AG04450 (cell line): ENCODE results near the gene GPR6. TPM values are rescaled to one million over a fixed set of nuclear protein-coding genes. Genes with fewer than 3 reads are reported as not detected.

Experiments
- CTCF ChIA-PET: fragments of 300-600, 350-600 bp; formaldehyde crosslinking; extraction: SDS; loops from one replicate; lab custom pipeline; 2022; ENCODE audit warnings: antibody characterized with exemption, inconsistent platforms; lab: Charles Lee
- POLR2A ChIA-PET: fragments of 350-600 bp; formaldehyde crosslinking; extraction: SDS; loops from one replicate; lab custom pipeline; 2021; ENCODE audit warnings: antibody characterized with exemption, inconsistent platforms; lab: Yijun Ruan, JAX
- DNase-seq: peaks from one replicate; pipeline ENCODE4 v3.0.0-alpha.2; 2011; ENCODE audit warnings: low read depth, low spot score
- H3K27ac ChIP-seq: one replicate; pipeline ENCODE4 v1.5.1; 2012; ENCODE audit warnings: low read depth, low read length, control low read depth
- H3K27me3 ChIP-seq: one replicate; pipeline ENCODE4 v1.6.0; 2012; ENCODE audit warnings: low read length; ENCODE audit not compliant: control insufficient read depth, insufficient read depth
- H3K4me3 ChIP-seq: 2 replicates; pipeline ENCODE4 v1.5.1; 2011; ENCODE audit warnings: mild to moderate bottlenecking, low read depth, low read length, control low read depth
- H3K9me3 ChIP-seq: 2 replicates; pipeline ENCODE4 v1.5.1; 2012; ENCODE audit warnings: low read length; ENCODE audit not compliant: control insufficient read depth, insufficient read depth
- CTCF ChIP-seq: IDR thresholded peaks from 2 replicates; pipeline ENCODE4 v1.5.1; 2011; ENCODE audit warnings: low read depth, low read length, control low read depth, inconsistent platforms
- polyA plus RNA-seq: library from polyadenylated mRNA; depleted of rRNA; stranded (reverse); fragments of >200 nt; gene quantifications from 2 replicates; pipeline ENCODE4 v1.2.3, GENCODE V29; 2011

The GPR6 gene
- polyA plus RNA-seq, 1 experiment, result not detected

GRCh38 chr6:109946979-109947378 lies 31.1 kb upstream of the GPR6 start:
- Histone ChIP-seq H3K27ac (no peak overlapping the region), H3K9me3 (no peaks in the 10 kb centered on the region), H3K4me3 (no peak overlapping the region), H3K27me3 (peaks cover 2% of the 10 kb centered on the region)
- CTCF ChIA-PET, result no interaction called here
- no peak for DNase-seq
- POLR2A ChIA-PET, result no interaction called here
- TF ChIP-seq CTCF, result no peak

- no peak for TF ChIP-seq CTCF
- no peak for DNase-seq
- H3K4me3 ChIP-seq, result no peak overlapping the region
- POLR2A ChIA-PET, result interaction anchor here (0.6 kb wide), 1 partner anchor 1873 kb away, joined by 3 read pairs; no protein-coding TSS in a partner anchor
- CTCF ChIA-PET, result no interaction called here
- no peak overlapping the region for H3K27ac ChIP-seq
- no peaks in the 10 kb centered on the region for H3K9me3 ChIP-seq
- H3K27me3 ChIP-seq, result no peaks in the 10 kb centered on the region
These were observed 28.6 kb upstream of the GPR6 start for GRCh38 chr6:109949281-109950065.

GRCh38 chr6:109955491-109955890 lies 22.6 kb upstream of the GPR6 start:
- Histone ChIP-seq H3K9me3 (no peaks in the 10 kb centered on the region), H3K4me3 (no peak overlapping the region), H3K27ac (no peak overlapping the region), H3K27me3 (no peaks in the 10 kb centered on the region)
- ChIA-PET POLR2A (no interaction called here), CTCF (no interaction called here)
- no peak for DNase-seq
- no peak for TF ChIP-seq CTCF

DNA sequence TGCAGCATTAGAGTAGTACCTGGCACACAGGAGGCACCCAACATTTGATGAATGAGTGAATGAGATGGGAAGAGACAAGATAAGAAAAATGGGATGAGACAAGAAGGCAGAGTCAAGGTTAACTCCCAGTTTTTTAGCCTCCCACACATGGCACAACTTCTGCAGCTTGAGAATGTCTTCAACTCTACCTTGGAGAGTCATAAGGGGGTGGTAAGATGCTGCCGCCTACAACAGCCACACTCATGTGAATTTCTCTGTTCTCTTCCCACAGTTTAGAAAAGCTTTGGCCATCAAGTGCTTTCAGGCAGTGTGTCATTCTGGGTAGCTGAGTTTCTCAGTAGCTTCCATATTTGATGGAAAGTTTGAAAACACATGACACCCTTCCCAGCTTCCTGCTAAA lies 19.5 kb upstream of the GPR6 start:
- DNase-seq, result no peak
- Histone ChIP-seq H3K27ac (no peak overlapping the region), H3K9me3 (no peaks in the 10 kb centered on the region), H3K4me3 (no peak overlapping the region), H3K27me3 (no peaks in the 10 kb centered on the region)
- POLR2A ChIA-PET, result no interaction called here
- CTCF ChIA-PET, result interaction anchor here (0.6 kb wide), 1 partner anchor 38 kb away, joined by 3 read pairs; no protein-coding TSS in a partner anchor
- no peak for TF ChIP-seq CTCF

DNA sequence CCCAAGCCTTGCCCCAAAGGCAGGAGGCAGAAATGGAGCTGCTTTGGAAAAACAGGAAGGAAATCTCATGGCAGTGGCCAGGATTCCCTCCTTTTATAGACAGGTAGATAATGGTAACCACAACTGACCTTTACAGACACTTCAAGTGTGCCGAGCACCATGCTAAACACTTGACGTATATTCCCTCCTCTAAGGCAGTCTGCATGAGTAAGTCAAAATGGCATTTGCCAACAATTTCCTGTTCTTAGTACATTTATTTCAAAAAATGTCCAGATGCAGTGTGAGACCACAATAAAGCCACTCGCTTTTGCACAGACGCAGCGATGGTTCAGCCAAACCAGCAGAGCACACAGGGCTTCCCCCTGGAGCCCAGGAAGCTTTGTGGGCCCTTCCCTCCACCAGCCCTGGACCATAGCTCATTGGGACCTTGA lies 16.5 kb upstream of the GPR6 start:
- Histone ChIP-seq H3K4me3 (no peak overlapping the region), H3K27me3 (no peaks in the 10 kb centered on the region), H3K27ac (no peak overlapping the region), H3K9me3 (no peaks in the 10 kb centered on the region)
- no peak for TF ChIP-seq CTCF
- CTCF ChIA-PET, result interaction anchor here (0.7 kb wide), 1 partner anchor 78 kb away, joined by 4 read pairs; no protein-coding TSS in a partner anchor
- DNase-seq, result no peak
- POLR2A ChIA-PET, result no interaction called here
